GM12873 (cell line): ENCODE measurements around the gene SUN1.

Experiments used
- TF ChIP-seq, protein P1 (sequence below): IDR thresholded peaks from 2 replicates; pipeline ENCODE4 v1.5.1; 2012; ENCODE audit warnings: low read depth, mild to moderate bottlenecking, moderate library complexity, low read length, control low read depth; ENCODE audit not compliant: insufficient read depth; ENCODE audit errors: missing control alignments

The SUN1 gene

GRCh38 chr7:842431-843031, 10.3 kb downstream of the SUN1 start:
- TF ChIP-seq, protein P1, sequence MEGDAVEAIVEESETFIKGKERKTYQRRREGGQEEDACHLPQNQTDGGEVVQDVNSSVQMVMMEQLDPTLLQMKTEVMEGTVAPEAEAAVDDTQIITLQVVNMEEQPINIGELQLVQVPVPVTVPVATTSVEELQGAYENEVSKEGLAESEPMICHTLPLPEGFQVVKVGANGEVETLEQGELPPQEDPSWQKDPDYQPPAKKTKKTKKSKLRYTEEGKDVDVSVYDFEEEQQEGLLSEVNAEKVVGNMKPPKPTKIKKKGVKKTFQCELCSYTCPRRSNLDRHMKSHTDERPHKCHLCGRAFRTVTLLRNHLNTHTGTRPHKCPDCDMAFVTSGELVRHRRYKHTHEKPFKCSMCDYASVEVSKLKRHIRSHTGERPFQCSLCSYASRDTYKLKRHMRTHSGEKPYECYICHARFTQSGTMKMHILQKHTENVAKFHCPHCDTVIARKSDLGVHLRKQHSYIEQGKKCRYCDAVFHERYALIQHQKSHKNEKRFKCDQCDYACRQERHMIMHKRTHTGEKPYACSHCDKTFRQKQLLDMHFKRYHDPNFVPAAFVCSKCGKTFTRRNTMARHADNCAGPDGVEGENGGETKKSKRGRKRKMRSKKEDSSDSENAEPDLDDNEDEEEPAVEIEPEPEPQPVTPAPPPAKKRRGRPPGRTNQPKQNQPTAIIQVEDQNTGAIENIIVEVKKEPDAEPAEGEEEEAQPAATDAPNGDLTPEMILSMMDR = no peak

DNA sequence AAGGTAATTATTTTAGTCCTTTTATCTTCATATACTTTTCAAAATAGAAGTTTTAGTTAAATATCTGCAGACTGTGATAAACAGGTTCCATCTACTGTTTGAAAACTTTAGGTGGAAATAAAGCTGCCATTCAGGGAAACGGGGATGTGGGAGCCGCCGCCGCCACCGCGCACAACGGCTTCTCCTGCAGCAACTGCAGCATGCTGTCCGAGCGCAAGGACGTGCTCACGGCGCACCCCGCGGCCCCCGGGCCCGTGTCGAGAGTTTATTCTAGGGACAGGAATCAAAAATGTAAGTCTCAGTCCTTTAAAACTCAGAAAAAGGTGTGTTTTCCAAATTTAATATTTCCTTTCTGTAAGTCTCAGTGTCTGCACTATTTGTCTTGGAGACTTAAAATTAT, 11.0 kb downstream of the SUN1 start:
- TF ChIP-seq, protein P1 = no peak

- TF ChIP-seq, protein P1 = no peak
Observed at GRCh38 chr7:844043-844442, 11.8 kb downstream of the SUN1 start.

DNA sequence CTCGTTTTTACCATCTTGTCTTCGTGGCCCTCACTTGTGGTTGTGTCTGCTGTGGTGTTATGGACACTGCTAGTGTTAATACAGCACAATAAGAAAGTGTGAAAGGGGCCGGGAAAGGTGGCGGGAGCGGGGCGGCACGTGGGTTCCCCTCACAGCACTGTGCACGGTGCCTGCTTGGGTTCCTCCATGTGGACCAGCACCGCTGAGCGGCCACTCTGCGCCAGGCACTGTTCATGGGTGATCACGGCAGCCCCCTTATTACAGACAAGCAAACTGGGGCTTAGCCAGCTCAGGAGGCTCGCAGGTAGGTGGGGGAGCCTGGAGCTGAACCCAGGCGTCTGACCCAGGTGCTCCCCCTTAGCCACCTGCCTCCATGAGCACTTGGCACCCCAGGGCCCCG, 12.2 kb downstream of the SUN1 start:
- TF ChIP-seq, protein P1 = no peak

- TF ChIP-seq, protein P1 = no peak
Observed at GRCh38 chr7:845091-845490, 12.8 kb downstream of the SUN1 start.

GRCh38 chr7:845731-846130, 13.5 kb downstream of the SUN1 start:
- TF ChIP-seq, protein P1 = no peak

DNA sequence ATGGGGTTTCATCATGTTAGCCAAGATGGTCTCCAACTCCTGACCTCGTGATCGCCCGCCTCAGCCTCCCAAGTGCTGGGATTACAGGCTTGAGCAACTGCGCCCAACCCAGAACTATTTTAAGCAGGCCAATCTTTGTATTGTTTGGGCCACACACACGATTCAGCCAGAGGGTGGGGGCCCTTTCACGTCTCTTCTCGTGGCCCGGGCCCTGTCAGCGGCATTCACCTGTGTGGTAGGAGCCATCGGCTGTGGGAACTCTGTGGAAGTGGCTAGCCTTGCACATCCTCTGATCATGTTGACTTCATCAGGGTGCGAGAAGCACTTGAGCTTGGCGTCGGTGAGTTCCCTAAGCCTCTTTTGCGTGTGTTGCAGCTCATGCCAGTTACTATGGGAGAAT, 16.9 kb downstream of the SUN1 start:
- TF ChIP-seq, protein P1 = no peak

DNA sequence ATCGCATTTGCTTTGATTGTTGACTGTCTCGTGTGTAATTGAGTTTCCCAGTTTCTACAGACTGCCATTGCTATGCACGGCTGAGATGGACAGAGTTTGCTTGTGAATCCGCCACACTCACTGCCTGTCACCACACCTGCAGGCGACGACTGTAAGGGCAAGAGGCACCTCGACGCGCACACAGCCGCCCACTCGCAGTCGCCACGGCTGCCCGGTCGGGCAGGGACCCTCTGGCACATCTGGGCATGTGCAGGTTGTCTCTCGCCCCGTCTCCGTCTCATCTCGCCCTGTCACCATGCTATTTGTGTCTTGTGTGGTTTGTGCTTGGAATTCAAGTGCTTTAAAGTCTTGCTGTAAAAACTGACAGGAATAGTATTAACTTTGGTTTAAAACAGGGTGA, 17.5 kb downstream of the SUN1 start:
- TF ChIP-seq, protein P1 = no peak
